Measurements from ENCODE around the gene SORCS2. TPM values are rescaled to one million over a fixed set of nuclear protein-coding genes. Genes with fewer than 3 reads are reported as not detected.

The SORCS2 gene
- total and polyA plus RNA-seq, 2 of the 4 experiments (the other 2 are of a cell fraction), result 0.36 to 0.62 TPM

- no peak overlapping the region for H2BK20ac ChIP-seq (ENCODE audit: low read depth, low read length)
- H3K18ac ChIP-seq (ENCODE audit: low read depth, low read length), result no peak overlapping the region
- H3K79me1 ChIP-seq (ENCODE audit: low read depth in 1 of 2, low read length in 2 of 2), result no peaks in the 10 kb centered on the region
- no peak for ATAC-seq (ENCODE audit: low read depth)
- in situ Hi-C loops (cut with MboI; ENCODE audit: low sequenced_read_pairs) (no loop called here), intact Hi-C loops (cut with micrococcal nuclease) (no loop called here), dilution Hi-C loops (cut with HindIII; ENCODE audit: low sequenced_read_pairs, unreplicated experiment) (no loop called here)
- H3K4me3 ChIP-seq (ENCODE audit: insufficient read depth, low read depth, low read length), result no peak overlapping the region
- no peak overlapping the region for H3K23ac ChIP-seq (ENCODE audit: low read depth, low read length)
- no peak overlapping the region for H2AK9ac ChIP-seq (replicated peaks; ENCODE audit: low read depth, low read length, poor library complexity)
- H3K9me3 ChIP-seq (ENCODE audit: control insufficient read depth, insufficient read depth, low read length), result 0 out of 2 replicates have a peak, but pooled peaks cover 1% of the 10 kb centered on the region
- no peak for TF ChIP-seq RFX5 (IDR thresholded peaks at IDR 0.05; ENCODE audit: low read depth, low read length)
- TF ChIP-seq MAFK (IDR thresholded peaks at IDR 0.05; ENCODE audit: low read depth, low read length), result no peak
- TF ChIP-seq RCOR1 (IDR thresholded peaks at IDR 0.05; ENCODE audit: insufficient replicate concordance, low read length), result no peak
- no peak for TF ChIP-seq NFE2L2 (IDR thresholded peaks at IDR 0.05; ENCODE audit: low read depth, low read length)
- TF ChIP-seq CTCF (conservative IDR thresholded peaks at IDR 0.05; ENCODE audit: low read depth, low read length), result no peak
- H3K9ac ChIP-seq (ENCODE audit: low read depth, low read length), result no peak overlapping the region
- no peak overlapping the region for H3K4me2 ChIP-seq (ENCODE audit: low read depth, low read length)
- BruUV-seq (replicated peaks), result no TSS peak
- H3K27ac ChIP-seq (ENCODE audit: insufficient read depth, low read length), result no peak overlapping the region
- no peak overlapping the region for H3K14ac ChIP-seq (replicated peaks; ENCODE audit: low read depth, low read length)
- H2BK15ac ChIP-seq (ENCODE audit: low read depth, low read length), result no peak overlapping the region
- 0 out of 2 replicates have a peak, but pooled peaks cover 7% of the 10 kb centered on the region for H3K9me1 ChIP-seq (ENCODE audit: insufficient read depth, low read length)
- no peak overlapping the region for H2BK5ac ChIP-seq (ENCODE audit: low read depth, low read length, poor library complexity, severe bottlenecking)
- no peak overlapping the region for H2AFZ ChIP-seq (replicated peaks; ENCODE audit: low read length, poor library complexity)
- POLR2A ChIA-PET (ENCODE audit: unreplicated experiment), result no interaction called here
- WGBS, 2 experiments (ENCODE audit: extremely low coverage in 2 of 2, insufficient read length in 1 of 2), result 71% methylated on average over 4 of the region's 18 CpGs; no CpG with 5 or more reads in 1 of the 2 experiments
- H3K36me3 ChIP-seq (ENCODE audit: control insufficient read depth, insufficient read depth, low read length), result no peaks in the 10 kb centered on the region
- no peak overlapping the region for H4K91ac ChIP-seq (ENCODE audit: insufficient read depth, low read depth, low read length)
- no peak overlapping the region for H2BK120ac ChIP-seq (ENCODE audit: low read depth, low read length)
- H3K4me1 ChIP-seq (ENCODE audit: control insufficient read depth, insufficient read depth, low read length), result peaks cover 6% of the 10 kb centered on the region
- no peak for DNase-seq
- peaks cover 14% of the 10 kb centered on the region for H3K27me3 ChIP-seq (ENCODE audit: control insufficient read depth, insufficient read depth, low read length)
- H2AK5ac ChIP-seq (ENCODE audit: low read depth, low read length), result no peak overlapping the region; the same call in 1 of the 2 replicates
- no peak overlapping the region for H4K5ac ChIP-seq (ENCODE audit: low read depth, low read length)
- CTCF ChIA-PET, result no interaction called here
- peaks cover 6% of the 10 kb centered on the region for H4K20me1 ChIP-seq (ENCODE audit: insufficient read depth, low read length)
- H3K4ac ChIP-seq (ENCODE audit: low read depth, low read length), result no peak overlapping the region
- no peak overlapping the region for H4K8ac ChIP-seq (ENCODE audit: low read depth in 2 of 2, low read length in 2 of 2)
- H3K56ac ChIP-seq (ENCODE audit: extremely low read depth, insufficient read depth, low read length), result no peak overlapping the region
Measured at GRCh38 chr4:7627251-7628250, 435.2 kb downstream of the SORCS2 start.
